OCI-LY3 (cell line): Measurements from ENCODE around the gene MRPL50.

Experiments used
- H2AFZ ChIP-seq: fragments of 200-600, 300-600 bp; shearing (Covaris generic); 2 replicates; pipeline ENCODE4 v1.6.0; 2014; ENCODE audit warnings: antibody characterized with exemption, low read depth, low read length
- H3K27ac ChIP-seq: fragments of 200-600, 300-600 bp; sonication (generic); 2 replicates; pipeline ENCODE4 v1.5.1; 2014; ENCODE audit warnings: mild to moderate bottlenecking, low read length, moderate library complexity, mixed read lengths
- H3K27me3 ChIP-seq: fragments of 200-600, 300-600 bp; sonication (generic); 2 replicates; pipeline ENCODE4 v1.6.1; 2014; ENCODE audit warnings: low read depth, low read length, mixed read lengths
- H3K36me3 ChIP-seq: fragments of 200-600, 300-600 bp; sonication (generic); replicated peaks from 2 replicates; pipeline ENCODE3; 2014; ENCODE audit warnings: low read depth, low read length, mixed read lengths
- H3K4me1 ChIP-seq: fragments of 300-600, 200-600 bp; sonication (generic); 2 replicates; pipeline ENCODE4 v1.6.1; 2014; ENCODE audit warnings: low read length, mixed read lengths
- H3K4me2 ChIP-seq: fragments of 200-600, 300-600 bp; sonication (generic); 2 replicates; pipeline ENCODE4 v1.6.1; 2014; ENCODE audit warnings: low read length, mixed read lengths
- H3K4me3 ChIP-seq: fragments of 300-600, 200-600 bp; sonication (generic); 2 replicates; pipeline ENCODE4 v1.5.1; 2014; ENCODE audit warnings: antibody characterized with exemption, mild to moderate bottlenecking, low read length, moderate library complexity
- H3K79me2 ChIP-seq: fragments of 300-600, 200-600 bp; shearing (Covaris generic); 2 replicates; pipeline ENCODE4 v1.6.1; 2014; ENCODE audit warnings: mild to moderate bottlenecking, low read length, mixed read lengths
- H3K9ac ChIP-seq: fragments of 300-600, 200-600 bp; shearing (Covaris generic); 2 replicates; pipeline ENCODE4 v1.6.0; 2014; ENCODE audit warnings: mild to moderate bottlenecking, low read length, moderate library complexity
- H3K9me3 ChIP-seq: fragments of 200-600, 300-600 bp; shearing (Covaris generic); 2 replicates; pipeline ENCODE4 v1.6.1; 2014; ENCODE audit warnings: low read length, mixed read lengths; ENCODE audit not compliant: insufficient read depth
- H4K20me1 ChIP-seq: fragments of 200-600, 300-600 bp; sonication (generic); 2 replicates; pipeline ENCODE4 v1.6.1; 2016; ENCODE audit warnings: low read length, mixed read lengths; ENCODE audit not compliant: insufficient read depth
- CTCF ChIP-seq: fragments of 200-600, 300-600 bp; sonication (generic); IDR thresholded peaks from 2 replicates; pipeline ENCODE4 v1.5.1; 2014; ENCODE audit warnings: antibody characterized with exemption, low read length, low read depth
- EZH2phosphoT487 ChIP-seq: fragments of 200-600 bp; shearing (Covaris generic); IDR thresholded peaks from 2 replicates; pipeline ENCODE4 v1.6.1; 2018; ENCODE audit warnings: antibody characterized with exemption, mixed run types, low read depth

MRPL50 gene

DNA sequence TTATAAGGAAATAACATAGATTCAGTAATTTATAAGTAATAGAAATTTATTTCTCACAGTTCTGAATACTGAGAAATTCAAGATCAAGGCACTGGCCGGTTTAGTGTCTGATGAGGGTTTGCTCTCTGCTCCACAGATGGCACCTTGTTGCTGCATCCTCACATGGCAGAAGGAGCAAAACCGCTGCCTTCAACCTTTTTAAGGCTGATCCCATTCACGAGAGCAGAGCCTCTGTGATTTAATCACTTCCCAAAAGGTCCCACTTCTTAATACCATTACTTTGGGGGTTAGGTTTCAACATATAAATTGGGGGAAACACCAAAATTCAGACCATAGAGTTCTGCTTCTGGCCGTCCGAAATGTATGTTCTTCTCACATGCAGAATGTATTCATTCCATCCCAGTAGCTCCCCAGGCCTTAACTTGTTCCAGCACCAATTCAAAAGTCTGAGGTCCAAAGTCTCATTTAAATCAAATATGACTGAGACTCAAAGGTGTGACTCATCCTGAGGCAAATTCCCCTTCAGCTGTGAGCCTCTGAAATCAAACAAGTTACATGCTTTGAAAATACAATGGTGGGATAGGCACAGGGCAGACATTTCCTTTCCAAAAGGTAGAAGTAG lies 44.2 kb downstream of the MRPL50 start:
- no peak for TF ChIP-seq EZH2phosphoT487
- TF ChIP-seq CTCF = no peak
- no peak overlapping the region for H3K4me2 ChIP-seq
- H4K20me1 ChIP-seq = no peaks in the 10 kb centered on the region
- H3K27me3 ChIP-seq = no peaks in the 10 kb centered on the region
- no peak overlapping the region for H3K27ac ChIP-seq
- H2AFZ ChIP-seq = no peak overlapping the region
- H3K9me3 ChIP-seq = no peaks in the 10 kb centered on the region
- H3K4me3 ChIP-seq = no peak overlapping the region
- H3K79me2 ChIP-seq = no peaks in the 10 kb centered on the region
- no peak overlapping the region for H3K9ac ChIP-seq
- no peaks in the 10 kb centered on the region for H3K36me3 ChIP-seq
- no peaks in the 10 kb centered on the region for H3K4me1 ChIP-seq

DNA sequence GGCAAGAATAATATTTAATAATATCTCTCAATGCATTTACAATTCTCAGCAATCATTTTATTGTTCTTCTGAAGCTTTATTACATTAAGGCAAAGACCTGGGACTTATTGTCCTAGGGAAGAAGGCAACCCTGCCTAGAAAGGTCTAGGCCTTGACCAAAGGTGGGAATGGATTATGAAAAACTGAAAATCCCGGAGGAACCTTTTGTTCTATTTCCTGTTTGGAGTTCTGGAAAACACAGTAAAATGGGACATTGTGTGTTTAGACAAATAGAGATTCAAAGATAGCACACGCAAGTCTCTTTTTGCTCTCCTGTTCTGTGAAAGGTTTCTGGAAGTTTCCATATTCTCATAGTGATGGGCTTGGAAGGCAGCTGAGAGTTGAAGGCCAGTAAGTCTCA lies 44.7 kb downstream of the MRPL50 start:
- Histone ChIP-seq H3K36me3 (no peaks in the 10 kb centered on the region), H3K4me1 (no peaks in the 10 kb centered on the region), H3K4me3 (no peak overlapping the region), H3K4me2 (no peak overlapping the region), H3K79me2 (no peaks in the 10 kb centered on the region), H2AFZ (no peak overlapping the region), H3K9me3 (no peaks in the 10 kb centered on the region), H3K9ac (no peak overlapping the region), H3K27ac (no peak overlapping the region), H4K20me1 (no peaks in the 10 kb centered on the region), H3K27me3 (no peaks in the 10 kb centered on the region)
- TF ChIP-seq CTCF (no peak), EZH2phosphoT487 (no peak)

DNA sequence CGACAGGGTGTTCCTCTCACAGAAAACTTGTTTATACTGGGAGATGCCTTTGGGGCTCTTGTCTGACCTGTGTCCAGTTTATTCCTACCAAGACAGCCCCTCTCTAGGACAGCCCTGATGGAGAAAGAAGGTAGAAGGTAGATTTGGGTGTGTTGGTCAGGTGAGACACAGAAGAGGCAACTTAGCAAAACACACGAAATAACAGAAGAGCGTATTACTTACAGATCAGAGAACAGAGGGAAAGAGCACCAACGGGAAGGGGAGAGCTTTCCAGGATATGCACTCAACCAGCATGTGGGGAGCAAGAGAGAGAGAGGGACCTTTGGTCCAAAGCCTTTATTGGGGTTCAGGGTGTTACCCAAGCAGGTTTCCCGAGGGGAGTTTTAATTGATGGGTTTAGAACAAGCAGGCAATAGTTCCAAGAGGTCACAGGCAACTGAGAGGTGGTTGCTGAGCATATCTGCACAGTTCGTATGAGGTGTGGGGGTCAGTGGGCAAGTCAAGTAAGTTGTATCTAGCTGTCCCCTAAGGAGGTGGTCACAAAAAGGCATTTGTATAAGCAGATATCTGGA lies 45.4 kb downstream of the MRPL50 start:
- no peak overlapping the region for H3K4me2 ChIP-seq
- no peaks in the 10 kb centered on the region for H3K9me3 ChIP-seq
- H3K27me3 ChIP-seq = no peaks in the 10 kb centered on the region
- H3K4me3 ChIP-seq = no peak overlapping the region
- no peaks in the 10 kb centered on the region for H3K36me3 ChIP-seq
- H3K27ac ChIP-seq = no peak overlapping the region
- no peaks in the 10 kb centered on the region for H4K20me1 ChIP-seq
- H2AFZ ChIP-seq = no peak overlapping the region
- no peaks in the 10 kb centered on the region for H3K79me2 ChIP-seq
- TF ChIP-seq CTCF = no peak
- no peaks in the 10 kb centered on the region for H3K4me1 ChIP-seq
- no peak overlapping the region for H3K9ac ChIP-seq

DNA sequence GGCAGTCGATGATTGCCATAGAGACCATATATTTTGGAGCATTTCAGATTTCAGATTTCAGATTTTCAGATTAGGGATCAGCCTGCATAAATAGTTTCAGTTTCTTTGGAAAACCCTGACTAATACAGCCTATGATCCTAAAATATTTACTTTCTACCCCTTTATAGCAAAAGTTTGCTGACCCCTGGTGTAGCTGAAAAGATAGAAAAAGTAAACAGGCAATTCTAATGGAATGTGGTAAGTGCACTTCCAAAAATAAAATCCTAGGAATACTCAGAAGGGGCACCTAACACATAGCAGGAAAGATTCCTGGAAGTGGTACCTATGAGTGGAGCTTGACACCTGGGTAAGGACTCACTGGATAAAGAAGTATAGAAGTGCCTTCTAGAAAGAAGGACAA lies 48.1 kb downstream of the MRPL50 start:
- TF ChIP-seq EZH2phosphoT487 = no peak
- Histone ChIP-seq H3K9me3 (no peaks in the 10 kb centered on the region), H3K79me2 (no peaks in the 10 kb centered on the region), H4K20me1 (no peaks in the 10 kb centered on the region), H2AFZ (no peak overlapping the region), H3K9ac (no peak overlapping the region), H3K4me1 (no peaks in the 10 kb centered on the region), H3K4me2 (no peak overlapping the region), H3K36me3 (no peaks in the 10 kb centered on the region), H3K27me3 (peaks cover 13% of the 10 kb centered on the region; the same call in 1 of the 2 replicates), H3K27ac (no peak overlapping the region), H3K4me3 (no peak overlapping the region)
